K562 (cell line): Measurements from ENCODE around the gene CCR7. TPM values are rescaled to one million over a fixed set of nuclear protein-coding genes. Genes with fewer than 3 reads are reported as not detected.

Experiments
- ARNT ChIP-seq, 2 experiments: fragments of 450-650 bp; IDR thresholded peaks; 2 replicates each; pipeline ENCODE4 v1.6.1; 2016; ENCODE audit warnings: mild to moderate bottlenecking in 1 of 2
- CHD4 ChIP-seq: fragments of 200-600 bp; sonication (generic); IDR thresholded peaks from 3 replicates; pipeline ENCODE4 v1.6.1; 2012; ENCODE audit warnings: low read depth, mild to moderate bottlenecking, mixed read lengths, low read length, inconsistent platforms; ENCODE audit not compliant: insufficient read depth, insufficient replicate concordance, poor library complexity, severe bottlenecking
- EP400 ChIP-seq: fragments of 450-650 bp; IDR thresholded peaks from 2 replicates; pipeline ENCODE4 v1.6.1; 2017; ENCODE audit warnings: antibody characterized with exemption, mild to moderate bottlenecking, moderate library complexity
- ETV1 ChIP-seq: fragments of 450-650 bp; conservative IDR thresholded peaks from 2 replicates; pipeline ENCODE4 v1.6.1; 2016; ENCODE audit warnings: missing genetic modification characterization, control low read depth, low read depth, missing compliant biosample characterization
- FOSL1 ChIP-seq: fragments of 200-800 bp; sonication (Bioruptor generic); conservative IDR thresholded peaks from 2 replicates; pipeline ENCODE4 v1.6.1; 2016; ENCODE audit warnings: missing genetic modification characterization, missing compliant biosample characterization
- ID3 ChIP-seq, 2 experiments: fragments of 250-450 bp in 1 of 2; fragments of 450-650 bp in 1 of 2; sonication (Bioruptor Pico) in 1 of 2; IDR thresholded peaks; 2 replicates each; pipeline versions ENCODE4 v1.6.1 to v1.8.0; 2016 to 2021; ENCODE audit warnings: mild to moderate bottlenecking in 2 of 2, moderate library complexity in 2 of 2, missing compliant biosample characterization in 1 of 2, missing genetic modification characterization in 1 of 2
- IRF2 ChIP-seq: sonication (generic); formaldehyde crosslinking; IDR thresholded peaks from 2 replicates; pipeline ENCODE4 v1.8.1; 2022; ENCODE audit warnings: mild to moderate bottlenecking, missing genetic modification reagents
- MED1 ChIP-seq: sonication (generic); formaldehyde crosslinking; IDR thresholded peaks from 2 replicates; pipeline ENCODE4 v1.8.1; 2023; ENCODE audit warnings: missing genetic modification reagents, borderline replicate concordance
- MXD1 ChIP-seq: fragments of 250-450 bp; sonication (Bioruptor Pico); IDR thresholded peaks from 2 replicates; pipeline ENCODE4 v1.8.0; 2021; ENCODE audit warnings: borderline replicate concordance, mild to moderate bottlenecking, moderate library complexity; ENCODE audit not compliant: poor library complexity, severe bottlenecking
- PTBP1 ChIP-seq: fragments of 200-400 bp; formaldehyde crosslinking; IDR thresholded peaks from 2 replicates; pipeline ENCODE4 v1.6.1; 2017; ENCODE audit warnings: low read depth, low read length
- SIRT6 ChIP-seq: IDR thresholded peaks from one replicate; pipeline ENCODE4 v1.6.1; 2012; ENCODE audit warnings: low read depth, mild to moderate bottlenecking, control low read depth, inconsistent platforms, low read length, moderate library complexity
- SMARCB1 ChIP-seq: IDR thresholded peaks from 2 replicates; pipeline ENCODE4 v1.6.1; 2011; ENCODE audit warnings: improper control_type of control experiment, low read depth; ENCODE audit not compliant: insufficient read length
- TBP ChIP-seq: optimal IDR thresholded peaks from 2 replicates; pipeline ENCODE3; 2011; ENCODE audit warnings: low read depth, low read length, improper control_type of control experiment
- TRIM25 ChIP-seq: fragments of 450-650 bp; IDR thresholded peaks from 2 replicates; pipeline ENCODE4 v1.7.0; 2016; ENCODE audit warnings: borderline replicate concordance
- ZFP1 ChIP-seq: fragments of 450-650 bp; formaldehyde crosslinking; IDR thresholded peaks from 2 replicates; pipeline ENCODE4 v1.4.0; 2020; ENCODE audit warnings: mild to moderate bottlenecking, mixed read lengths
- ZHX1 ChIP-seq: fragments of 150-350 bp; conservative IDR thresholded peaks from 2 replicates; pipeline ENCODE4 v1.6.1; 2014; ENCODE audit warnings: low read length
- ZNF740 ChIP-seq, 3 experiments: fragments of 200-800 bp in 1 of 3; sonication (Bioruptor generic) in 1 of 3; sonication (generic) in 1 of 3; formaldehyde crosslinking in 1 of 3; IDR thresholded peaks; 2 replicates each; pipeline versions ENCODE4 v1.6.1 to v1.8.0; 2016 to 2022; ENCODE audit warnings: mild to moderate bottlenecking in 2 of 3, missing compliant biosample characterization in 2 of 3, missing genetic modification characterization in 2 of 3, missing genetic modification reagents in 1 of 3
- ZNF79 ChIP-seq: fragments of 250-450 bp; sonication (Bioruptor Pico); IDR thresholded peaks from 2 replicates; pipeline ENCODE4 v1.4.0; 2020; ENCODE audit warnings: low read depth, mild to moderate bottlenecking, moderate library complexity
- polyA plus RNA-seq, 8 experiments: library from polyadenylated mRNA; depleted of rRNA in 4 of 8; stranded (reverse) in 5 of 8; unstranded in 3 of 8; fragments of >200 nt; fragmentation: Nextera tagmentation in 2 of 8; fragmentation: Illumina TruSeq in 1 of 8; extraction: Ambion mirVana in 2 of 8; extraction: Trizol in 1 of 8; gene quantifications; 2 replicates each; pipeline versions ENCODE4 v1.2.1 to v1.2.3, GENCODE V29; 2011 to 2014; ENCODE audit warnings: inconsistent platforms in 1 of 8, missing spikeins in 1 of 8
- total RNA-seq, 7 experiments: library from RNA; depleted of rRNA in 6 of 7; stranded (reverse); fragments of >200 nt in 6 of 7; fragmentation: Illumina TruSeq in 2 of 7; extraction: Trizol in 2 of 7; gene quantifications; 2 replicates each; pipeline versions ENCODE4 v1.2.1 to v1.2.3, GENCODE V29; 2011 to 2021; ENCODE audit warnings: low replicate concordance in 1 of 7

The CCR7 gene
- total and polyA plus RNA-seq, 9 of the 15 experiments (the other 6 are each of a cell fraction or from before 2014, with no cell fraction given) = 0.14 to 1.4 (median 0.56) TPM

GRCh38 chr17:40536295-40537171 lies 28.7 kb downstream of the CCR7 start (continued):
- TF ChIP-seq ZHX1 (no peak), EP400 (peak; percentile 58; the same call in 1 of the 2 replicates), ZFP1 (CRISPR knock-in tag) (no peak), FOSL1 (0 out of 2 replicates have a peak, but pooled peaks have one; percentile 20), ID3 (CRISPR knock-in tag; IDR thresholded peaks at IDR 0.05) (no peak), ID3 (tag; IDR thresholded peaks at IDR 0.05) (no peak; the same call in 1 of the 2 replicates), CHD4 (no peak), MXD1 (CRISPR knock-in tag) (no peak), ZNF740 (CRISPR knock-in tag; IDR thresholded peaks at IDR 0.05) (peak; percentile 44; the same call in 1 of the 2 replicates), ZNF740 (tag; IDR thresholded peaks at IDR 0.05) (no peak), ARNT (IDR thresholded peaks at IDR 0.05) (peak; percentile 57 to 72; a peak in 2 of 4 replicates), ETV1 (tag) (peak; percentile 55), PTBP1 (no peak), MED1 (CRISPR knock-in tag) (no peak), IRF2 (CRISPR knock-in tag) (no peak), TBP (no peak), SMARCB1 (no peak), ZNF79 (CRISPR knock-in tag) (no peak), TRIM25 (no peak; the same call in 1 of the 2 replicates), SIRT6 (no peak)
